CD4-positive, alpha-beta T cell (primary cell): ENCODE measurements around the gene KDM4B. TPM values are rescaled to one million over a fixed set of nuclear protein-coding genes. Genes with fewer than 3 reads are reported as not detected.

ENCODE experiments used
- ATAC-seq: fragments of 200-7000 bp; cut with Tn5 transposase; one replicate; pipeline ENCODE4 v1.10.0; 2022; ENCODE audit warnings: mild to moderate bottlenecking; ENCODE audit not compliant: poor library complexity
- CTCF ChIA-PET: fragments of 350-600 bp; sonication (Branson Sonifier 250); formaldehyde crosslinking; loops from one replicate; lab custom pipeline; 2021; ENCODE audit warnings: antibody characterized with exemption, inconsistent platforms; lab: Charles Lee
- POLR2A ChIA-PET: fragments of 350-600 bp; sonication (Branson Sonifier 250); formaldehyde crosslinking; loops from one replicate; lab custom pipeline; 2021; ENCODE audit warnings: antibody characterized with exemption, inconsistent platforms; lab: Charles Lee
- DNase-seq, 14 experiments: peaks; one replicate each; pipeline ENCODE4 v3.0.0-alpha.2; 2013 to 2020; ENCODE audit warnings: mixed read lengths in 2 of 14
- H3K27ac ChIP-seq, 2 donors: one replicate each; pipeline versions ENCODE4 v1.5.1 to v1.7.0; 2013; ENCODE audit warnings: low read length in 2 of 2, low read depth in 1 of 2, mild to moderate bottlenecking in 1 of 2
- H3K27me3 ChIP-seq, 2 experiments: 1 replicate in 1 of 2; 2 replicates in 1 of 2; pipeline versions ENCODE4 v1.6.1 to v1.7.0; 2013; ENCODE audit warnings: low read length in 2 of 2, control low read depth in 1 of 2, mild to moderate bottlenecking in 1 of 2, moderate library complexity in 1 of 2; ENCODE audit not compliant: insufficient read depth in 2 of 2, control insufficient read depth in 1 of 2
- H3K36me3 ChIP-seq: one replicate; pipeline ENCODE4 v1.6.1; 2013; ENCODE audit warnings: low read length, control low read depth; ENCODE audit not compliant: insufficient read depth
- H3K4me1 ChIP-seq: one replicate; pipeline ENCODE4 v1.6.1; 2013; ENCODE audit warnings: low read length, control low read depth; ENCODE audit not compliant: insufficient read depth
- H3K4me3 ChIP-seq: one replicate; pipeline ENCODE4 v1.5.1; 2013; ENCODE audit warnings: mild to moderate bottlenecking, low read length, moderate library complexity
- H3K9me3 ChIP-seq, 2 experiments: 1 replicate in 1 of 2; 2 replicates in 1 of 2; pipeline versions ENCODE4 v1.6.1 to v1.7.0; 2013; ENCODE audit warnings: low read length in 2 of 2, mild to moderate bottlenecking in 2 of 2, control low read depth in 1 of 2, moderate library complexity in 1 of 2; ENCODE audit not compliant: control insufficient read depth in 1 of 2, insufficient read depth in 1 of 2
- H3K27ac Mint-ChIP-seq: one replicate; pipeline ENCODE4 v1.8.0; 2020; ENCODE audit warnings: mixed read lengths
- H3K27me3 Mint-ChIP-seq: one replicate; pipeline ENCODE4 v1.8.0; 2021; ENCODE audit warnings: mixed read lengths
- H3K36me3 Mint-ChIP-seq: one replicate; pipeline ENCODE4 v1.8.0; 2021; ENCODE audit warnings: low read depth, mixed read lengths
- H3K4me1 Mint-ChIP-seq: one replicate; pipeline ENCODE4 v1.8.0; 2021; ENCODE audit warnings: low read depth, mixed read lengths
- H3K4me3 Mint-ChIP-seq: one replicate; pipeline ENCODE4 v1.8.0; 2020; ENCODE audit warnings: mild to moderate bottlenecking, mixed read lengths
- H3K9me3 Mint-ChIP-seq: one replicate; pipeline ENCODE4 v1.8.0; 2020; ENCODE audit warnings: mixed read lengths
- intact Hi-C, 2 experiments: fragments of 100-400 bp; cut with DNase I in 1 of 2; cut with micrococcal nuclease in 1 of 2; formaldehyde crosslinking; loops; one replicate each; pipeline versions ENCODE4 v1.15.1 to v1.9.0; 2023 to 2025; cut with DNase I, micrococcal nuclease
- total RNA-seq, 174 experiments: library from RNA in 2 of 174; stranded (reverse) in 2 of 174; gene quantifications; one replicate each; pipeline ENCODE4 v1.2.3 and lab custom pipeline; 2021 to 2026
- TF ChIP-seq, protein P1 (sequence below): fragments of 200-600 bp; IDR thresholded peaks from one replicate; pipeline ENCODE4 v1.8.0; 2022; ENCODE audit warnings: antibody characterized with exemption, mild to moderate bottlenecking

The KDM4B gene
- total RNA-seq, 2 experiments from 2014 or later: 41.8 to 42.5 TPM

DNA sequence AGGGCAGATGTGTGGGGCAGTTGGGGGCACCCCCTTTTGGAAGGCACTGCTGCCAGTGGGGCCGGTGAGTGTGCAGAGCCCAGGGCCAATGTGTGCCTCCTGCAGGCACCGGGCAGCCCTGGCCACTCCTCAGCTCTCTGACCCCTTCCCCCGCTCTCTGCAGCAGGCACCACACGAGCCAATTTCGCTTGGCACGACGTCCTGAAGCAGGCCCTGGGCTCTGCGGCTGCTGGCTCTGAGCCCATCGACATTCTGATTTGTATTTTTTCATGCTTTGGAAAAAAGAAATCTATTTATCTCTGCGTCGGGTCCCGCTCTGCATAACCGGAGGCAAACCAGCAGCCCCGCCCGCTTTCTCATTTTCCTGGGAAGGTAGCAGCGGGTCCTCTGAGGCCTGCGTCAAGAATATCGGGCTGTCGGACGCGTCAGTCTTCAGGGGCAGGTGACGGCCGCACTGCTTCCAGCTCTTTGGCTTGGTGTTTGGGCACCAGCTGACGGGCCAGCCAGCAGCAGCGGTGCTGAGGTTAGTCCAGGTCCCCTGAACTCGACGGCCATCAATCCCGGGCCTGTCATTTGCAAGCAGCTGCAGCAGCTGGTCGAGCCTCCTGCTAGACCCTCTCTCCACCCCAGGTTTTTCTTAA, 134.3 kb downstream of the KDM4B start:
- H3K27ac ChIP-seq: no peak overlapping the region
- Mint-ChIP-seq H3K9me3 (peaks cover 3% of the 10 kb centered on the region), H3K36me3 (peaks cover 39% of the 10 kb centered on the region), H3K4me1 (no peaks in the 10 kb centered on the region), H3K4me3 (no peak overlapping the region), H3K27ac (no peak overlapping the region), H3K27me3 (no peaks in the 10 kb centered on the region)
- TF ChIP-seq, protein P1, sequence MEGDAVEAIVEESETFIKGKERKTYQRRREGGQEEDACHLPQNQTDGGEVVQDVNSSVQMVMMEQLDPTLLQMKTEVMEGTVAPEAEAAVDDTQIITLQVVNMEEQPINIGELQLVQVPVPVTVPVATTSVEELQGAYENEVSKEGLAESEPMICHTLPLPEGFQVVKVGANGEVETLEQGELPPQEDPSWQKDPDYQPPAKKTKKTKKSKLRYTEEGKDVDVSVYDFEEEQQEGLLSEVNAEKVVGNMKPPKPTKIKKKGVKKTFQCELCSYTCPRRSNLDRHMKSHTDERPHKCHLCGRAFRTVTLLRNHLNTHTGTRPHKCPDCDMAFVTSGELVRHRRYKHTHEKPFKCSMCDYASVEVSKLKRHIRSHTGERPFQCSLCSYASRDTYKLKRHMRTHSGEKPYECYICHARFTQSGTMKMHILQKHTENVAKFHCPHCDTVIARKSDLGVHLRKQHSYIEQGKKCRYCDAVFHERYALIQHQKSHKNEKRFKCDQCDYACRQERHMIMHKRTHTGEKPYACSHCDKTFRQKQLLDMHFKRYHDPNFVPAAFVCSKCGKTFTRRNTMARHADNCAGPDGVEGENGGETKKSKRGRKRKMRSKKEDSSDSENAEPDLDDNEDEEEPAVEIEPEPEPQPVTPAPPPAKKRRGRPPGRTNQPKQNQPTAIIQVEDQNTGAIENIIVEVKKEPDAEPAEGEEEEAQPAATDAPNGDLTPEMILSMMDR: no peak
- peaks cover 14 to 16% of the 10 kb centered on the region in 2 experiments for H3K9me3 ChIP-seq
- ChIA-PET POLR2A (interaction anchor here (0.5 kb wide), 1 partner anchor 140 kb away, joined by 3 read pairs; no protein-coding TSS in a partner anchor), CTCF (no interaction called here)
- intact Hi-C loops: no loop called here
- no peak for DNase-seq
- no peak for ATAC-seq
- H3K4me1 ChIP-seq: no peaks in the 10 kb centered on the region
- no peaks in the 10 kb centered on the region for H3K27me3 ChIP-seq
- no peak overlapping the region for H3K4me3 ChIP-seq
- peaks cover 24% of the 10 kb centered on the region for H3K36me3 ChIP-seq

DNA sequence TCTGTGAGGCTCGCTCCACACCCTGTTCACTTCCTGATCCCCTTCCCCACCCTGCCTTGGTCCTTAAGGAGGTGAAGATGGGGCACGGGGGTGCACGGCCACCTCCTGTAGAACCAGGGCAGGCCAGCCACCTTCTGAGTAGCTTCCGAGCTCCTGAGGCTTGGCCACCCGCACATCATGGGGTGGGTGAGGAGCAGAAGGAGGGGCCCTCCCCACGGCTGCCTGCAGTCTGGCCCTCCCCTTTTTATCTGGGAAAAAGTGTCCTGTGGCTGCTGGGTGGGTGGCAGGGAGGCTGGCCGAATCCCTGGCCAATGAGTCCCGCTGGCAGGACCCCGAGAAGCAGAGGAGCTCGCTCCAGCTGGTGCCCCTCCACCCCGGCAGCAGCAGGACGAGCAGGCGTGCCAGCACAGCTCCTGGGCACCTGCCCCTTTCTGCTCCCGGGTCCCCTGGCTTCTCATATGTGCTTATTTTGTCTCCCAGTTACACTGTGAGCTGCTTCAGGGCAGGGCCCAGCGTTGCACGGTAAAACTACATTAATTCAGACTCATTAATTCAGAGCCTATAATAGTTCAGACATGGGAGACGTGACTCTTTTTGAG, 135.0 kb downstream of the KDM4B start:
- H3K27me3 ChIP-seq: no peaks in the 10 kb centered on the region

DNA sequence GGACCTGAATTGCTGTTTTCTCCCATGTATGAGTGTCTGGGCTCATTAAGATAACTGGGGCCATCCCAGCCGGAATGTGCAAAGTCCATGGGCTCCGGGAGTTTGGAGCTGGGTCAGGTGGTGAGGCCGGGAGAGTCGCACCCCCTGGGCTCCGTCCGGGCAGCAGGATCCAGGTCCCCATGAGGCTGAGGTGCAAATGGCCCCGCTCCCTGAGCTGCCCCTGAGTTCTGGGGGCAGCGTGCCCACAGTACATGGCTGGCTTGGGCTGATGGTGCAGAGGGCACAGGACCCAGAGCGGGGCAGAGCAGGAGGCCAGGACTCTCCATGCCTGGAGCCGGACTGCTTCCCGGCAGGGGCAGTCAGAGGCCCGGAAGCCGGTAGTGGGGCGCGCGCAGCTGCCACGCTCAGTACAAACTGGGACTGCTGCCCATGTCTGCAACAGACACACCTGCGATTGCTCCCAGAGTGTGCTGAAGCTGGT, 136.0 kb downstream of the KDM4B start:
- no peaks in the 10 kb centered on the region for H3K27me3 Mint-ChIP-seq
- peaks cover 22% of the 10 kb centered on the region for H3K36me3 Mint-ChIP-seq
- H3K4me1 ChIP-seq: no peaks in the 10 kb centered on the region
- no peak overlapping the region for H3K27ac ChIP-seq
- no peak overlapping the region for H3K4me3 ChIP-seq
- ATAC-seq: no peak
- no peak overlapping the region for H3K27ac Mint-ChIP-seq
- intact Hi-C loops: no loop called here
- POLR2A ChIA-PET: no interaction called here
- no peaks in the 10 kb centered on the region for H3K4me1 Mint-ChIP-seq
- CTCF ChIA-PET: interaction anchor here (0.5 kb wide), 1 partner anchor 64 kb away, joined by 4 read pairs; no protein-coding TSS in a partner anchor
- H3K27me3 ChIP-seq: no peaks in the 10 kb centered on the region
- peaks cover 3% of the 10 kb centered on the region for H3K9me3 Mint-ChIP-seq
- no peak for DNase-seq
- no peak overlapping the region for H3K4me3 Mint-ChIP-seq
- H3K9me3 ChIP-seq: peaks cover under 1 to 2% of the 10 kb centered on the region in 2 experiments
- H3K36me3 ChIP-seq: peaks cover 12% of the 10 kb centered on the region
- TF ChIP-seq, protein P1: no peak

More for the DNA sequence above, 135.0 kb downstream of the KDM4B start:
- Histone ChIP-seq H3K9me3 (peaks cover 7 to 9% of the 10 kb centered on the region in 2 experiments), H3K4me1 (no peaks in the 10 kb centered on the region), H3K27ac (no peak overlapping the region), H3K4me3 (no peak overlapping the region), H3K36me3 (peaks cover 17% of the 10 kb centered on the region)
- H3K36me3 Mint-ChIP-seq: peaks cover 32% of the 10 kb centered on the region
- TF ChIP-seq, protein P1: no peak
- no peaks in the 10 kb centered on the region for H3K4me1 Mint-ChIP-seq
- no peak for ATAC-seq
- POLR2A ChIA-PET: no interaction called here
- no peak overlapping the region for H3K27ac Mint-ChIP-seq
- intact Hi-C loops: no loop called here
- H3K27me3 Mint-ChIP-seq: no peaks in the 10 kb centered on the region
- CTCF ChIA-PET: interaction anchor here (0.5 kb wide), 1 partner anchor 65 kb away, joined by 4 read pairs; no protein-coding TSS in a partner anchor
- H3K4me3 Mint-ChIP-seq: no peak overlapping the region
- peaks cover 3% of the 10 kb centered on the region for H3K9me3 Mint-ChIP-seq
- no peak for DNase-seq
